Head of caudate nucleus (tissue), 42 donors: ENCODE results near the gene BCAS3.
A peak's percentile ranks its signal among the peaks of the same experiment; 100 is the strongest.
"Not testable (repeated sequence)": the region's sequence is repeated elsewhere in the genome, so short reads cannot be mapped to it uniquely, and the experiment has no call there.

ENCODE experiments used
- DNase-seq, 42 donors: peaks; one replicate each; pipeline versions ENCODE4 v3.0.0 to v3.0.0-alpha.2; 2020 to 2021; ENCODE audit warnings: mixed read lengths in 7 of 42
- intact Hi-C: fragments of 100-400 bp; cut with DNase I; formaldehyde crosslinking; loops from one replicate; pipeline ENCODE4 v1.15.0; 2022

BCAS3 gene

DNA sequence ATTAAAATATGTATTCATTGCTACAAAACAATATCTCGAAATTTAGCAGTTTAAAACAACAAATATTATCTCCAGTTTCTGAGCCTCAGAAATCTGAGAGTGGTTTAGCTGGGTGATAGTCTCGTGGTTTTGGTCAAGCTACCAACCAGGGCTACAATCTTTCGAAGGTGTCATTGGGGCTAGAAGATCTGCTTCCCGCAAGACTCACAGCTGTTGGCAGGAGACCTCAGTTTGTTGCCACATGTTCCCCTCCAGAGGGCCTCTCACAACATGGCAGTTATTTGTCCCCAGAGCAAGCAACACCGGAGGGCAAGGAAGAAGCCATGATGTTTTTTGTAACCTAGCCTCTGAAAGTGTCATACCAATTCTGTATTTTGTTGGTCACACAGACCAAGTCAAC is 12.0 kb upstream of the BCAS3 start:
- intact Hi-C loops: no loop called here
- no peak for DNase-seq

DNA sequence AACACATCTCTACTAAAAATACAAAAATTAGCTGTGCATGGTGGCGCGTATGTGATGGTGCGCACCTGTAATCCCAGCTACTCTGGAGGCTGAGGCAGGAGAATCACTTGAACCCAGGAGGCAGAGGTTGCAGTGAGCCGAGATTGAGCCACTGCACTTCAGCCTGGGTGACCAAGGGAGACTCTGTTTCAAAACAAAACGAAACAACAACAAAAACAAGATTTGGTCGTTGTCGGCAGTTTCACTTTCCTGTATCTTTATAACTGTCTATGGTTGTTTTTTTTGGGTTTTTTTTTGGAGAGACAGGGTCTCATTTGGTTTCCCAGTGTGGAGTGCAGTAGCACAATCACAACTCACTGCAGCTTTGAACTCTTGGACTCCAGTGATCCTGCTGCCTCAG is 8.9 kb upstream of the BCAS3 start:
- intact Hi-C loops: not testable (repeated sequence)

DNA sequence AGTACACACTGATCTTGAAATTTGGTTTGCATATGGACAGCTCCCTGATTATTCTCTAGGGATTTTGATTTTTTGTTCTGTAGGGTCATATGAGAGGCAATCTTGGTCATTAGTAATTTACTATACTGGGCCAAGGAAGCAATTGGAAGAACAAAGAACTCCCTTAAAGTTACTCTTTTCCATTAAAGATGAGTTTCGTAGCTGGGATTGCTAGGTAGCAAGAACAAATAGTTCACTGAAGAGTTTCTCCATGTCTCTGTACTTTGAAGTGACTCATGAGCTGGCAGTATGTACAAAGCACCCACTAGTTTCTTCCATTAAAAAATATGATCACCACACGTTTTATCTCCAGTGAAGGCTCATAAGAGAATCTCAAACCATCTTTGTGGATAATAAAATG is 6.2 kb upstream of the BCAS3 start:
- intact Hi-C loops: no loop called here
- no peak for DNase-seq

More for the DNA sequence above, 8.9 kb upstream of the BCAS3 start:
- not testable (repeated sequence) for DNase-seq

DNA sequence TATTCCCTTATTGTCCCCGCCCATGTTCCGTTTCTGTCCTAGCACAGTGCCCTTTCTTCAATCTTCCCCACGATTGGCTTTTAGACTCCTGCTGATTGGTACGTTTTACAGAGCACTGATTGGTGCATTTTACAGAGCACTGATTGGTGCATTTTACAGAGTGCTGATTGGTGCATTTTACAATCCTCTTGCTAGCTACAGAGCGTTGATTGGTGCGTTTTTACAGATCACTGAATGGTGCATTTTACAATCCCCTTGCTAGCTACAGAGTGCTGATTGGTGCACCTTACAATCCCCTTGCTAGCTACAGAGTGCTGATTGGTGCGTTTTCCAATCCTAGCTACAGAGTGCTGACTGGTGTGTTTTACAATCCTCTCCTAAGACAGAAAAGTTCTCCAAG is 3.0 kb upstream of the BCAS3 start:
- intact Hi-C loops, DNase-seq: not testable (repeated sequence)

DNA sequence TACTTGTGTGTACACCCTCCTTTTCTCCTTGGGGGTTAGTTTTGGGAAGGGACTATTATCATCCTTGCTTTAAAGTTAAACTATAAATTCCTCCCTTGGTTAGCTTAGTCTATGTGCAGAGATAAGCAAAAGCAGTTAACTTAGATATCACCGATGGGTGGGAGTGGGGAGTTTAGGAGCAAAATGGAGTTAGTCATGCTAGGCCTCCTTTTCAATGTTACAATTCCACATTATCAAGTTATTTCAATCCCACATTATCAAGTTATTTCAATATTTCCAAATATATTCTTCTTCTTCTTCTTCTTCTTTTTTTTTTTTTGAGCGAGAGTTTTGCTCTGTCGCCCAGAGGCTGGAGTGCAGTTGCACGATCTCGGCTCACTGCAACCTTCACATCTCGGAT is 1.7 kb upstream of the BCAS3 start:
- intact Hi-C loops: no loop called here
- no peak for DNase-seq

DNA sequence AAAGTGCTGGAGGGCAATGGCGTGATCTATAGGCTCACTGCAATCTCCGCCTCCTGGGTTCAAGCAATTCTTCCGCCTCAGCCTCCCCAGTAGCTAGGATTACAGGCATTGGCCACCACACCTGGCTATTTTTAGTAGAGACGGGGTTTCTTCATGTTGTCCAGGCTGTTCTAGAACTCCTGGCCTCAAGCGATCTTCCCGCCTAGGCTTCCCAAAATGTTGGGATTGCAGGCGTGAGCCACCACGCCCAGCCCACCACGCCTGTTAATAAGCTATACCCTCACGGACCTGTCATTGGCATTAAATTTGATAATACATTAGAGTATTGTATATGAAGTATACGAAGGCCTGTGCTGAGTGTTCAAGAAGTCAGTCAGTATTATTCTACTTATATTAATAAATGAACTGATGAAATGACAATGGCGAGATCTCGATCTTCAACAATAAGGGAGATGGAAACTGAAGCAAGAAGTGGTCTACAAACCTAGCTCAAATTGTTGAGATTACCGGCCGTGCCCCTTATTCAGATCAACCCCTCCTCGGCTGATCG is 818 bp upstream of the BCAS3 start:
- intact Hi-C loops: no loop called here

DNA sequence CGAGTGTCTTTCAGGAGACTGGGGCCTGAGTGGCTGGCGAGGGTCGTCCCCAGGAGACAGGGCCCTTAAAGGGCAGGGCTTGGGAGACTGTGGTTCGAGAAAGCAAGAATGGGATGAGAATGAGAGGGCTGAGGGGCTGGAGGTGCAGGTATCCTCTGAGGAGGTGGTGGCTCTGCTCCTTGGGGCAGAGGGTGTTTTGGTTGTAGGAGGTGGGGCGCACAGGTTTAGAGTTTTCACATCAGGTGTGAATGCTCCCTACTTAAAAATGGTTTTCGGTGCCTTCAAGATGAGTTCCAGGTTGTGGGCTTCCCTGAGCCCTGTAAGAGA is 430 bp downstream of the BCAS3 start:
- no peak for DNase-seq
- intact Hi-C loops: no loop called here

More for the DNA sequence above, 818 bp upstream of the BCAS3 start:
- peak in 6 of 42 donors; percentile 9 to 30 (median 16) for DNase-seq

DNA sequence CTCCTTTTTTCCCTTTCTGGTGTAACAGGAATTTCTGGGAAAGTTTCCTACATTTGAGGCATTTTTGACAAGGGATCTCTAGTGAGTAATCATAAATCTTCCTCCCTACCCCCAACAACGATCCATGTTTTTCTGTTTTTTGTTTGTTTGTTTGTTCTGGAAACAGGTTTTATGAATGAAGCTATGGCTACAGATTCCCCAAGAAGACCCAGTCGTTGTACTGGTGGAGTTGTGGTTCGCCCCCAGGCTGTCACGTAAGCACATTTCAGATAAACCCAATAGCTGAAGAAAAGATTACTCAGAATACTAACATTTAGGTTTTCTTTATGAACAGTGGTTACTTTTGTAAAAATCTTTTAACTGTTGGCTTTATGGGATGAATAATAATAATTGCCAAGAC is 1.6 kb downstream of the BCAS3 start:
- intact Hi-C loops: no loop called here
- DNase-seq: no peak

DNA sequence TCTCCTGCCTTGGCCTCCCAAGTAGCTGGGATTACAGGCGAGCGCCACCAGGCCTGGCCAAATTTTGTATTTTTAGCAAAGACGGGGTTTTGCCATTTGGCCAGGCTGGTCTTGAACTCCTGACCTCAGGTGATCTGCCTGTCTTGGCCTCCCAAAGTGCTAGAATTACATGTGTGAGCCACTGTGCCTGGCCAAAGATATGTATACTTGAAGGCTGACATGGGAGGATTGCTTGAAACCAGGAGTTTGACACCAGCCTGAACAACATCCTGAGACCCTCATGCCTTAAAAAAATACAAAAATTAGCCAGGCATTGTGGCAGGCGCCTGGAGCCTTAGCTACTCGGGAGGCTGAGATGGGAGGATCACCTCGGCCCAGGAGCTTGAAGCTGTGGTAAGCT is 3.1 kb downstream of the BCAS3 start:
- intact Hi-C loops: no loop called here
- no peak for DNase-seq

DNA sequence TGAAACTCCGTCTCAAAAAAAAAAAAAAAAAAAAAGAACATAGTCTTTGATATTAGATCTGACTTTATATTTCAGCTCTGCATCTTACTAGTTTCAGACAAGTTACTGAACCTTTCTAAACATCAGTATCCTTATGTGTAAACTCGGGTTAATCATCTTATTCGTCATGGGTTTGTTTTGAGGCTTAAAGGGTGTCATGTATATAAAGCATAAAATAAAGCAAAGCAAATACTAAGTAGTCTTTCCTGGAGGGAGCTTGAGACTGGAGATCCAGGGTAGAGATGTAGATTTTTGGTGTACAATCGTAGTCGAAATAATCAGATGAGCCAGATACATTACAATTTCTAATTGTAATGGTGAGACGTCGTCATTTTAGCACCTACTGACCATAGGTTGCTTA is 7.8 kb downstream of the BCAS3 start:
- no peak for DNase-seq
- intact Hi-C loops: no loop called here

DNA sequence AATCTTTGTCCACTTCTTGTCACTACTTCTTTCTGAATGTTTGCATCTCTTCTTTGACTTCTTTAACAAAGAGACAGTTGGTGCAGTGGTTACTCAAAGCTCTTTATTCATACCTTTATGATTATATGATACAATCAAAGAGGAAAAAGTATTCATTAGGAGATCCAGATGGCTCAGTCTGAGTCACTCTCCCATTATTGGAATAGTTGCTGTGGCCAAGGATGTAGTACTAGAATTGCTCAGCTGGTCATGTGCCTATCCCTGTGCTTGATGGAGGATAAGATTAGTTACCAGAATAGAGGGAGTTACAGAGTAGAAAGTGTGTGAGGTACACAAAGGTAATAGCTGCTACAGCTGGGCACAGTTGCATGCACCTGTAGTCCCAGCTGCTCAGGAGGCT is 18.3 kb downstream of the BCAS3 start:
- DNase-seq: no peak
- intact Hi-C loops: no loop called here

DNA sequence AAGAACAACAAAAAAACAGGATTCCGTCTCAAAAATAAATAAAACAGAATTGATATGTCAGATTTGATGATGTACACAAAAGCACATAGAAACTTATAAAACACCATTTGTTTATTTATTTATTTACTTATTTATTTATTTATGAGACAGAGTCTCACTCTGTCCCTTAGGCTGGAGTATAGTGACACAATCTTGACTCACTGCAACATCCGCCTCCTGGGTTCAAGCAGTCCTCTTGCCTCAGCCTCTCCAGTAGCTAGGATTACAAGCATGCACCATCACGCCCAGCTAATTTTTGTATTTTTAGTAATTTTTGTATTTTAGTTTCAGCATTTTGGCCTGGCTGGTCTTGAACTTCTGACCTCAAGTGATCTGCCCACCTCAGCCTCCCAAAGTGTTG is 21.4 kb downstream of the BCAS3 start:
- DNase-seq: no peak

DNA sequence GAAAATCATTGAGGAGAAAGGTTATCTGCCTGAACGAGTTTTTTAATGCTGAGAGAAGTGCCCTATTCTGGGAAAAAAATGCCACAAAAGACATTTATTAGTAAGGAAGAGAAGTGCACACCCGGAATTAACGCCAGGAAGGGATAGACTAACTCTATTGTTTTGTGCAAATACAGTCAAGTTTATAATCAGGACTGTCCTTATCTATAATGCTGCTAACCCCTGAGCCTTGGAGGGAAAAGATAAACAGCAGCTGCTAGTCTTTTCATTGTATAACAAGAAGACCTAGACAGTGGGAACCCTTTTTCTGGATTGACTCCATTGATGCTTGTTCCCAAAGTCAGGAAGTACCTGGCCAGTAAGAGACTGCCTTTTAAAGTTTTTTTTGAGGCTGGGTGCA is 26.5 kb downstream of the BCAS3 start:
- DNase-seq: no peak
- intact Hi-C loops: no loop called here

More for the DNA sequence above, 21.4 kb downstream of the BCAS3 start:
- intact Hi-C loops: no loop called here

DNA sequence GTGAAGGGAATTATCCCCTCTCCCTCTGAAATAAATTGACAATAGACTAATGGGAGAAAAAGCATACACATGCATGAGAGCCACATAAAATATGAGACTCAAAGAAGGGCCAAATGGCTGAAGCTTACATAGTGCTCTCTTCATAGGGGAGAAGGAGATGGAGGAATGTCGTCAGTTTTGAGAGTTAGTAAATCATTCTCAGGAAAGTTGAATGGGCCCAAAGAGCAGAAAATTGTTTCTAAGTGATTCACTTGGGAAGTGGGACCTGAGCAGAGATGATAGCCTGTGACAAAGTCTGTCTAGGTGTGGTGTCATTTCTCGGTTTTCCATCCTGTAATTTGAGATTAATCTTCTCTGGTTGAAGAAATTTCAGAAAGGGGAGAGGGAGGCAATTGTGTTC is 35.0 kb downstream of the BCAS3 start:
- no peak for DNase-seq
- intact Hi-C loops: no loop called here

DNA sequence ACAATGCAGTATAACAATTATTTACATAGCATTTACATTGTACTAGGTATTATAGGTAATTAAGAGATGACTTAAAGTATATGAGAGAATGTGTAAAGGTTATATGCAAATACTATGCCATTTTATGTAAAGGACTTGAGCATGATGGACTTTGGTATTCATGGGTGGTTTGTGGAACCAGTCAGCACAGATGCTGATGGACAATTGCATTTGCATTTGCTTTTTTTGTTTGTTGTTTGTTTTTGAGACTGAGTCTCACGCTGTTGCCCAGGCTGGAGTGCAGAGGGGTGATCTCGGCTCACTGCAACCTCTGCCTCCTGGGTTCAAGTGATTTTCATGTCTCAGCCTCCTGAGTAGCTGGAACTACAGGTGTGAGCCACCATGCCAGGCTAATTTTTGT is 36.0 kb downstream of the BCAS3 start:
- DNase-seq: no peak
- intact Hi-C loops: no loop called here

DNA sequence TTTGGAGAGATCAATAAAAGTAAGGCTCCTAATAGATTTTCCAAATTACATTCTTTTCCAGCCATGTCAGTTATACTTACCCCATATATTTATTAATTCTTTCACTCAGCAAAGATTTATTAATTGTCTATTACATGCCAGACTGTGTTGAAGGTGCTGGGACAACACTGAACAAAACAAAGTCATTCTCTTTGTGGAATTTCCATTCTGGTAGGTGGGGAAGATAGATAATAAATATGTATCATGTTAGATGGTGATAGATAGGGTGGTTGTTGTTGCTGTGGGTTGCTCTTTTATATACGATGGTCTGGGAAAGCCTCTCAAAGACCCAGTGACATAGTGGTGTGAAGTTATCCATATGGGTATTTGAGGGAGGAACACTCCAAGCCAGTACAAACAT is 39.1 kb downstream of the BCAS3 start:
- no peak for DNase-seq
- intact Hi-C loops: no loop called here

DNA sequence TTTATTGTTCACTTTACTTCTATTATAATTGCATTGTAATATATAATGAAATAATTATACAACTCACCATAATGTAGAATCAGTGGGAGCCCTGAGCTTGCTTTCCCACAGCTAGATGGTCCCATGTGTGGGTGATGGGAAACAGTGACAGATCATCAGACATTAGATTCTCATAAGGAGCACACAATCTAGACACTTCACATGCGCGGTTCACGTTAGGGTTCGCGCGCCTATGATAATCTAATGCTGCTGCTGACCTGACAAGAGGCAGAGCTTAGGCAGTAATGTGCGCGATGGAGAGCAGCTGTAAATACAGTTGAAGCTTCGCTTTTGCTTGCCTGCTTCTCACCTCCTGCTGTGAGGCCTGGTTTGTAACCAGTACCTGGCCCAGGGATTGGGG is 40.2 kb downstream of the BCAS3 start:
- intact Hi-C loops: no loop called here
- no peak for DNase-seq

DNA sequence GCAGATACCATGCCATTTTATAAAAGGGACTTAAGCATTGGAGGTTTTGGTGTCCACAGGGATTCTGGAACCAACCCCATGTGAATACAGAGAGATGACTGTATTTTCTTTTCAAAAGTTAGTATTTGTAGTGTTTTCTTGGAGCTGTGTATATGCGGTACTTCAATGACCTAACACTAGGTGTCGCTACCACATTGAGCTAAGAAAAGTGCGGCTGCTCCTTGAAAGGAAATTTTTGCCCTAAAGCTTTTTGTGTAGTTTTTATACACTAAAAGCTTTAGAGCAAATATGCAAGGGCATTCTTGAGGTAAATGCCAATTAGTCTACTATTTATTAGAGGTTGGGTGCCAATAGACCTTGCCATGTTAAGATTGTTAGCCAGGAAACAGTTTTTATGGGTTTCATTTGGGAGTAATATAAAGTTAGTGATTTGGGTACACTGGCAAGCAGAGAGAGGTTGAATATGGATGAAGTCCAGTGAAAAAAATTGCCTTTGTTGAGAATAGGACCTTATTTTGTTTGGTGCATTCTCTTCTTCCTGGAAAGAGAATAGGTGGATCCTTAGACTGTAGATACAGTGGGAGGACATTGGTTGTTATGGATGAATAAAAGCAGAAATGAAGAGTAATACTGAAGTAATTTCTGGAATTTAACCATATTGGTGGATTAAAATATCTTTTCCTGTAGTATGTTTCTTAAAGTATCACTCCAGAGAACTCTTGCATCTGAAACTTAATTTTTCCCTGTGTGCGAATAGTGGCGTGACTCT is 43.3 kb downstream of the BCAS3 start:
- intact Hi-C loops: no loop called here
- DNase-seq: peak in 29 of 42 donors; percentile 12 to 85 (median 49)

DNA sequence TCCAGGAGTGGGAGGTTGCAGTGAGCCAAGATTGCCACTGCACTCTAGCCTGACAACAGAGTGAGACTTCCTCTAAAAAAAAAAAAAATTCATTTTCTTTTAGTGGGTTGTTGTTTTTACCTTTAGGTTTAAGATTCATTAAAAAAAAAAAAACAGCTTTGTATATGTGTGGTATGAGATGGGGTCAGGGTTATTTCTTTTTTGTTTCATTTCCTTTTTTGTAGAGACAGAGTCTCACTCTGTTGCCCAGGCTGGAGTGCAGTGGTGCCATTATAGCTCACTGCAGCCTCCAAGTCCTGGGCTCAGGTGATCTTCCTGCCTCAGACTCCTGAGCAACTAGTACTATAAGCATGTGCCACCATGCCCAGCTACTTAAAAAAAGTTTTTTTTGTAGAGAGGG is 47.0 kb downstream of the BCAS3 start:
- no peak for DNase-seq
- intact Hi-C loops: no loop called here

DNA sequence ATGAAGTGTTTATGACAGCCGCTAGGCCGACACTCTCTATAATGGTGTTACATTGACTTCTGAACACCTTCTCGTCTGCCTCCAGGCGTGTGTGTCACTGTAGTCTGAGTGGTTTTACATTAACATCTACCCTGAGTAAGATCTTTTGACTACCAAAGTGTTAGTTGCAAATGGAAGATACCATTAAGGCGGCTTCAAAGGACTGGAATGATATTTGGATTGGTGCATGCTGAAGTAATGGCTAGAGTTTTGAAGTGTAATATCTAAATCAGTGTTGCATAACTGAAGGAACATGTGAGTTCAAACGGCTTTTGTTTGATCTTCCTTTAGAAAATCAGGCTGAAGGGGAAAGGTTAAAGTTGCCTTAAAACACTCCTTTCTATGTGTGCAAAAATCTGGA is 52.2 kb downstream of the BCAS3 start:
- intact Hi-C loops: no loop called here
- no peak for DNase-seq

DNA sequence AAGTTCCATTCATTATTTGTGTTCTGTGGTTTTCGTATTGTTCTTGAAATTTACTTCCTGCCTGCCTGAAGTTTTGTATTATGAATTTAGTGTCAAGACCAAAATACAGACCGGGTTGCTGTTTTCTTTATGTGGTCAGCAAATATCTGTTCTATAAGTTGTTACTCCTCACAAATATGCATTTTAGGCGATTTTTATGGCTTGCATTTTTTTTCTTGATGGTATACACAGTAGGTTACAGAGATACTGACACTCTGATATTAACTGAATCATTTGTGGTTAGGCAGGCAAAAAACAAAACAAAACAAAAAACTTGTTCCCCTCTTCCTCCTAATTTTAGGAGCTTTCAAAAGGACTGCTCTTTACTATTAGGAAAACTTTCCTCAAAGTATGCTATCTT is 52.6 kb downstream of the BCAS3 start:
- no peak for DNase-seq
- intact Hi-C loops: no loop called here
